Mesothelial cell of epicardium (in vitro differentiated cells): ENCODE results near the gene GALNT18. TPM values are rescaled to one million over a fixed set of nuclear protein-coding genes. Genes with fewer than 3 reads are reported as not detected.
A peak's percentile ranks its signal among the peaks of the same experiment; 100 is the strongest.
"Not testable (repeated sequence)": the region's sequence is repeated elsewhere in the genome, so short reads cannot be mapped to it uniquely, and the experiment has no call there.

Experiments
- DNase-seq, 2 experiments: peaks; one replicate each; pipeline ENCODE4 v3.0.0; 2021; ENCODE audit warnings: low spot score in 2 of 2; ENCODE audit not compliant: unreplicated experiment in 2 of 2
- H3K27ac Mint-ChIP-seq: 2 replicates; pipeline ENCODE4 v1.8.0; 2021; ENCODE audit warnings: mixed read lengths
- H3K27me3 Mint-ChIP-seq: 2 replicates; pipeline ENCODE4 v1.8.0; 2021; ENCODE audit warnings: low read depth, mixed read lengths
- H3K36me3 Mint-ChIP-seq: 2 replicates; pipeline ENCODE4 v1.8.0; 2021; ENCODE audit warnings: mixed read lengths
- H3K4me1 Mint-ChIP-seq: 2 replicates; pipeline ENCODE4 v1.8.0; 2021; ENCODE audit warnings: mixed read lengths
- H3K4me3 Mint-ChIP-seq: 2 replicates; pipeline ENCODE4 v1.8.0; 2021; ENCODE audit warnings: mild to moderate bottlenecking, moderate library complexity, mixed read lengths
- H3K9me3 Mint-ChIP-seq: 2 replicates; pipeline ENCODE4 v1.8.0; 2021; ENCODE audit warnings: mixed read lengths
- total RNA-seq: library from RNA; stranded (reverse); gene quantifications from 3 replicates; pipeline ENCODE4 v1.2.1, GENCODE V29; 2021
- TF ChIP-seq, protein P1 (sequence below): fragments of 200-600 bp; sonication (generic); IDR thresholded peaks from one replicate; pipeline ENCODE4 v1.5.0; 2021; ENCODE audit warnings: antibody characterized with exemption; ENCODE audit not compliant: unreplicated experiment

GALNT18 gene
- total RNA-seq, 1 donor from 2014 or later = 4.2 TPM

- Mint-ChIP-seq H3K27ac (no peak overlapping the region), H3K27me3 (peaks cover 18% of the 10 kb centered on the region), H3K36me3 (no peaks in the 10 kb centered on the region), H3K4me1 (peaks cover 4% of the 10 kb centered on the region), H3K4me3 (no peak overlapping the region), H3K9me3 (no peaks in the 10 kb centered on the region)
- no peak for DNase-seq
- TF ChIP-seq, protein P1, sequence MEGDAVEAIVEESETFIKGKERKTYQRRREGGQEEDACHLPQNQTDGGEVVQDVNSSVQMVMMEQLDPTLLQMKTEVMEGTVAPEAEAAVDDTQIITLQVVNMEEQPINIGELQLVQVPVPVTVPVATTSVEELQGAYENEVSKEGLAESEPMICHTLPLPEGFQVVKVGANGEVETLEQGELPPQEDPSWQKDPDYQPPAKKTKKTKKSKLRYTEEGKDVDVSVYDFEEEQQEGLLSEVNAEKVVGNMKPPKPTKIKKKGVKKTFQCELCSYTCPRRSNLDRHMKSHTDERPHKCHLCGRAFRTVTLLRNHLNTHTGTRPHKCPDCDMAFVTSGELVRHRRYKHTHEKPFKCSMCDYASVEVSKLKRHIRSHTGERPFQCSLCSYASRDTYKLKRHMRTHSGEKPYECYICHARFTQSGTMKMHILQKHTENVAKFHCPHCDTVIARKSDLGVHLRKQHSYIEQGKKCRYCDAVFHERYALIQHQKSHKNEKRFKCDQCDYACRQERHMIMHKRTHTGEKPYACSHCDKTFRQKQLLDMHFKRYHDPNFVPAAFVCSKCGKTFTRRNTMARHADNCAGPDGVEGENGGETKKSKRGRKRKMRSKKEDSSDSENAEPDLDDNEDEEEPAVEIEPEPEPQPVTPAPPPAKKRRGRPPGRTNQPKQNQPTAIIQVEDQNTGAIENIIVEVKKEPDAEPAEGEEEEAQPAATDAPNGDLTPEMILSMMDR = no peak
These were observed 265.0 kb downstream of the GALNT18 start for GRCh38 chr11:11356842-11357241.

DNA sequence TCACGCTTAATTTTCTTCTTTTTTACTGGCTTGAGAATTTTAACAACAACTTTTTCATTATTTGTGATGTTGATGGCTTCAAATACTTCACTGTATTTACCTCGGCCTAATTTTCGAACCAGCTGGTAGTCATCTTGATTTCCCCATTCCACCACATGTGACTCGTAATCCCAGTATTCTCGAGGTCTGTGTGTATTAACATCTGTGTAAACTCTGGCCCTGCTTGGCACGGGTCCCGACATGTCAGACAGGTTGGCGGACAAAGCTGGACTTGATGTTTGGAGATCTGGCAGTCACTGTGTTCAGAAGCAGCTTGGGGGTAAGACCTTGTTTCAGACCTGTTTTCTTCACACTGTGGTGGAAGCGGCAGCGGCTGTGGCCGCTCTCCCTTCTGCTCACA lies 268.9 kb downstream of the GALNT18 start, which contains the start of gene CSNK2A3:
TSS of gene CSNK2A3 (minus strand) at position 373 of the 400 bp plus-strand sequence. CDS start at position 242, 131 bp downstream.
- not testable (repeated sequence) for H3K4me3 Mint-ChIP-seq, DNase-seq, H3K36me3 Mint-ChIP-seq, H3K27ac Mint-ChIP-seq, H3K9me3 Mint-ChIP-seq
- peaks cover 16% of the 10 kb centered on the region for H3K27me3 Mint-ChIP-seq
- peaks cover 21% of the 10 kb centered on the region for H3K4me1 Mint-ChIP-seq

GRCh38 chr11:11351851-11352250 lies 270.0 kb downstream of the GALNT18 start:
- not testable (repeated sequence) for H3K9me3 Mint-ChIP-seq, H3K27ac Mint-ChIP-seq, DNase-seq, H3K4me3 Mint-ChIP-seq, H3K36me3 Mint-ChIP-seq
- Mint-ChIP-seq H3K27me3 (peaks cover 10% of the 10 kb centered on the region), H3K4me1 (peaks cover 23% of the 10 kb centered on the region)

- TF ChIP-seq, protein P1 = no peak
- Mint-ChIP-seq H3K4me1 (peaks cover 26% of the 10 kb centered on the region), H3K27ac (no peak overlapping the region), H3K27me3 (peaks cover 3% of the 10 kb centered on the region), H3K36me3 (no peaks in the 10 kb centered on the region), H3K4me3 (no peak overlapping the region), H3K9me3 (no peaks in the 10 kb centered on the region)
- DNase-seq = no peak
These were observed 270.7 kb downstream of the GALNT18 start for GRCh38 chr11:11351042-11351586.

DNA sequence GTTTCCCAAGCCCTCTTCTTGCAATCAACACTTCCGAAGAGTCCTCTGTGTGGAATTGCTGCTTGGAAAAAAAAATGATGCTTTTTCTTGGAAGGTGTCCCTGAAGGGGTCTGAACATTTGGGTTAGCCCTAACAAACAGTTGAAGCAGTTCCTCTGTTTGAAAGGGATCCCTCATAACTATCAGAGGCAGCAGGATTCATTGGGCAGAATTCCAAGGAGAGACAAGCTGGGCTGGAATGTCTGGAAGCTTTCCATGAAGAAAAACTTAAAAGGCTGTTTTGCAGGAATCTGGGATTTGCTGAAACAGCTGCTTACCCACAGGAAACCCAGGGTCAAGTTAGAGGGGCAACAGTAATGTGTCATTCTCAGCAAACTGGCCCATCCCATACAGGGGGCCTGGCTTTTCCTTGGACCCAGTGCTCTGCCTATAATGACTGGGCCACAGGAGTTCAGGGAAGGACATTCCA lies 271.9 kb downstream of the GALNT18 start:
- H3K9me3 Mint-ChIP-seq = no peaks in the 10 kb centered on the region
- no peaks in the 10 kb centered on the region for H3K36me3 Mint-ChIP-seq
- no peak overlapping the region for H3K4me3 Mint-ChIP-seq
- H3K27me3 Mint-ChIP-seq = peaks cover 11% of the 10 kb centered on the region
- peaks cover 26% of the 10 kb centered on the region for H3K4me1 Mint-ChIP-seq
- TF ChIP-seq, protein P1 = no peak
- no peak for DNase-seq
- H3K27ac Mint-ChIP-seq = peak overlapping the region; percentile 7

DNA sequence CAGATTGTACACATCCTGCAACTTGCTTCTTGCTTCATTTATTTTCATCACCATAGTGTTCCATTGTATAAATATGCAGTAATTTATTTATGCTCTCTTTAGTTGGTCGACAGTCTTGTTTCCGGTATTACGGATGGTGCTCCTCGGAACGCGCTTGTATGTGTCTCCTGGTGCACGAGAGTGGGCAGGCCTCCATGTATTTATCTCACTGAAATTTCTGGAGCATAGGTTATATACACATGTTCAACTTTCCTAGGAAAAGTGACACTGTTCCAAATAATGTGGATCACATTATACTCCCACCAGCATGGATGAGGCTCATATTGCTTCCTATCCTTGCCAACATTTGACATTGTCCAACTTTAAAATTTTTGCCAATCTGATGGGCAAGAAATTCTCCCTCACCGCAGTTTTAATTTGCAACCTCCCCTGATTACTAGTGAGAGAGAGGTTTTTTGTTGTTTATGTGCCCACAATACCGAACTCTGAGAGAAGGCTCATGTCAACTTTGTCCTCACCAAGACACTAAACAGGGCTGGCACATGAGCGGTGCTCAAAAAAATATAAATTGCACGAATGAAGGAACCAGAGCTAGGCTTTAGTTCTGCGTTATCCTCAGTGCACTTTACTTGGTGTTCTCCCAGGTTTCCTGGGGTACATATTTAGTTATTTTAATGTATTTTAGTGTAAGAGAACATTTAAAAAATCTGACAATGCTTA lies 272.5 kb downstream of the GALNT18 start:
- Mint-ChIP-seq H3K36me3 (no peaks in the 10 kb centered on the region), H3K4me3 (no peak overlapping the region), H3K27ac (no peak overlapping the region), H3K27me3 (peaks cover 10% of the 10 kb centered on the region), H3K4me1 (peaks cover 26% of the 10 kb centered on the region), H3K9me3 (no peaks in the 10 kb centered on the region)
- TF ChIP-seq, protein P1 = no peak
- no peak for DNase-seq
